MCF 10A (cell line): Measurements from ENCODE around the gene ZNF580. TPM values are rescaled to one million over a fixed set of nuclear protein-coding genes. Genes with fewer than 3 reads are reported as not detected.
A peak's percentile ranks its signal among the peaks of the same experiment; 100 is the strongest.

Source experiments
- BruUV-seq: library from RNA; stranded (reverse); fragments of 400-500 nt; replicated peaks from 2 replicates; lab custom pipeline; 2021; lab: Mats Ljungman, UMichigan
- CTCF ChIA-PET: fragments of 300-600 bp; sonication (Branson Sonifier 250); formaldehyde crosslinking; extraction: SDS; loops from one replicate; lab custom pipeline; 2021; ENCODE audit warnings: antibody characterized with exemption, inconsistent platforms; lab: Yijun Ruan, JAX
- POLR2A ChIA-PET: fragments of 300-600, 350-650 bp; sonication (Branson Sonifier 250); formaldehyde crosslinking; extraction: SDS; loops from one replicate; lab custom pipeline; 2020; ENCODE audit warnings: antibody characterized with exemption, inconsistent platforms; lab: Yijun Ruan, JAX
- DNase-seq: peaks from one replicate; pipeline ENCODE4 v3.0.0-alpha.2; 2018; ENCODE audit not compliant: unreplicated experiment
- H3K27ac Mint-ChIP-seq: one replicate; pipeline ENCODE4 v1.8.0; 2022; ENCODE audit warnings: mild to moderate bottlenecking, low read depth, mixed read lengths; ENCODE audit not compliant: unreplicated experiment
- H3K27me3 Mint-ChIP-seq: one replicate; pipeline ENCODE4 v1.8.0; 2022; ENCODE audit warnings: mixed read lengths; ENCODE audit not compliant: insufficient read depth, unreplicated experiment
- H3K36me3 Mint-ChIP-seq: one replicate; pipeline ENCODE4 v1.8.0; 2022; ENCODE audit warnings: mild to moderate bottlenecking, moderate library complexity, mixed read lengths; ENCODE audit not compliant: insufficient read depth, unreplicated experiment
- H3K4me1 Mint-ChIP-seq: one replicate; pipeline ENCODE4 v1.8.0; 2022; ENCODE audit warnings: mixed read lengths; ENCODE audit not compliant: insufficient read depth, unreplicated experiment
- H3K4me3 Mint-ChIP-seq: one replicate; pipeline ENCODE4 v1.8.0; 2022; ENCODE audit warnings: mild to moderate bottlenecking, moderate library complexity, mixed read lengths; ENCODE audit not compliant: unreplicated experiment
- H3K9me3 Mint-ChIP-seq: one replicate; pipeline ENCODE4 v1.8.0; 2022; ENCODE audit warnings: mixed read lengths; ENCODE audit not compliant: unreplicated experiment
- CTCF ChIP-seq: fragments of 200-600 bp; IDR thresholded peaks from one replicate; pipeline ENCODE4 v1.8.0; 2022; ENCODE audit warnings: antibody characterized with exemption, mild to moderate bottlenecking; ENCODE audit not compliant: unreplicated experiment
- intact Hi-C: fragments of 100-400 bp; cut with micrococcal nuclease; formaldehyde crosslinking; loops from 2 replicates; pipeline ENCODE4 v1.14.1; 2022
- total RNA-seq: library from RNA; stranded (reverse); gene quantifications from 2 replicates; pipeline ENCODE4 v1.2.3, GENCODE V29; 2022

The ZNF580 gene
- total RNA-seq, 1 experiment from 2014 or later: 44.9 TPM

GRCh38 chr19:55676383-55676782 is 35.6 kb downstream of the ZNF580 start:
- no peak for TF ChIP-seq CTCF
- Mint-ChIP-seq H3K9me3 (no peaks in the 10 kb centered on the region), H3K27ac (peak overlapping the region; percentile 85), H3K27me3 (no peaks in the 10 kb centered on the region), H3K4me1 (peaks cover 28% of the 10 kb centered on the region), H3K4me3 (peak overlapping the region; percentile 87), H3K36me3 (peaks cover 53% of the 10 kb centered on the region)
- DNase-seq: no peak
- ChIA-PET POLR2A (interaction anchor here (0.6 to 1.6 kb wide), 8 partner anchors 11 to 225 kb away, joined by 3 to 9 read pairs (median 4); partner anchors contain the start of genes CCDC106 and ZNF581), CTCF (interaction anchor here (0.8 to 1.1 kb wide), 3 partner anchors 9 to 1024 kb away, joined by 3 to 4 read pairs (median 3); no protein-coding TSS in a partner anchor)
- BruUV-seq: no TSS peak
- intact Hi-C loops: no loop called here

GRCh38 chr19:55676889-55677505 is 36.2 kb downstream of the ZNF580 start:
- intact Hi-C loops: no loop called here
- TF ChIP-seq CTCF: no peak
- CTCF ChIA-PET: interaction anchor here (0.8 to 1.1 kb wide), 4 partner anchors 10 to 1024 kb away, joined by 3 to 4 read pairs (median 3); no protein-coding TSS in a partner anchor
- BruUV-seq: no TSS peak
- Mint-ChIP-seq H3K27me3 (no peaks in the 10 kb centered on the region), H3K27ac (peak overlapping the region; percentile 85), H3K9me3 (no peaks in the 10 kb centered on the region), H3K4me1 (peaks cover 24% of the 10 kb centered on the region), H3K4me3 (peak overlapping the region; percentile 87), H3K36me3 (peaks cover 47% of the 10 kb centered on the region)
- POLR2A ChIA-PET: interaction anchor here (0.6 to 1.6 kb wide), 5 partner anchors 11 to 225 kb away, joined by 3 to 9 read pairs (median 4); no protein-coding TSS in a partner anchor
- DNase-seq: no peak

- TF ChIP-seq CTCF: no peak
- POLR2A ChIA-PET: no interaction called here
- no TSS peak for BruUV-seq
- Mint-ChIP-seq H3K27ac (no peak overlapping the region), H3K4me1 (peaks cover 24% of the 10 kb centered on the region), H3K9me3 (no peaks in the 10 kb centered on the region), H3K27me3 (no peaks in the 10 kb centered on the region), H3K36me3 (peaks cover 41% of the 10 kb centered on the region), H3K4me3 (peak overlapping the region; percentile 30)
- DNase-seq: no peak
- intact Hi-C loops: no loop called here
- CTCF ChIA-PET: interaction anchor here (1.1 kb wide), 1 partner anchor 12 kb away, joined by 3 read pairs; no protein-coding TSS in a partner anchor
Measured at GRCh38 chr19:55677572-55678028, 36.8 kb downstream of the ZNF580 start.

- H3K27ac Mint-ChIP-seq: no peak overlapping the region
- BruUV-seq: no TSS peak
- ChIA-PET CTCF (interaction anchor here (0.6 to 1.1 kb wide), 2 partner anchors 12 to 1120 kb away, joined by 3 to 4 read pairs; no protein-coding TSS in a partner anchor), POLR2A (interaction anchor here (0.6 kb wide), 1 partner anchor 279 kb away, joined by 6 read pairs; no protein-coding TSS in a partner anchor)
- H3K4me3 Mint-ChIP-seq: peak overlapping the region; percentile 30
- TF ChIP-seq CTCF: no peak
- no peaks in the 10 kb centered on the region for H3K9me3 Mint-ChIP-seq
- H3K27me3 Mint-ChIP-seq: no peaks in the 10 kb centered on the region
- H3K36me3 Mint-ChIP-seq: peaks cover 35% of the 10 kb centered on the region
- intact Hi-C loops: no loop called here
- peaks cover 24% of the 10 kb centered on the region for H3K4me1 Mint-ChIP-seq
- no peak for DNase-seq
Measured at GRCh38 chr19:55678121-55678671, 37.4 kb downstream of the ZNF580 start.
